AG04450 (cell line): ENCODE measurements around the gene SORCS2. TPM values are rescaled to one million over a fixed set of nuclear protein-coding genes. Genes with fewer than 3 reads are reported as not detected.

Source experiments
- CTCF ChIA-PET: fragments of 300-600, 350-600 bp; formaldehyde crosslinking; extraction: SDS; loops from one replicate; lab custom pipeline; 2022; ENCODE audit warnings: antibody characterized with exemption, inconsistent platforms; lab: Charles Lee
- POLR2A ChIA-PET: fragments of 350-600 bp; formaldehyde crosslinking; extraction: SDS; loops from one replicate; lab custom pipeline; 2021; ENCODE audit warnings: antibody characterized with exemption, inconsistent platforms; lab: Yijun Ruan, JAX
- DNase-seq: peaks from one replicate; pipeline ENCODE4 v3.0.0-alpha.2; 2011; ENCODE audit warnings: low read depth, low spot score
- H3K27ac ChIP-seq: one replicate; pipeline ENCODE4 v1.5.1; 2012; ENCODE audit warnings: low read depth, low read length, control low read depth
- H3K27me3 ChIP-seq: one replicate; pipeline ENCODE4 v1.6.0; 2012; ENCODE audit warnings: low read length; ENCODE audit not compliant: control insufficient read depth, insufficient read depth
- H3K4me3 ChIP-seq: 2 replicates; pipeline ENCODE4 v1.5.1; 2011; ENCODE audit warnings: mild to moderate bottlenecking, low read depth, low read length, control low read depth
- H3K9me3 ChIP-seq: 2 replicates; pipeline ENCODE4 v1.5.1; 2012; ENCODE audit warnings: low read length; ENCODE audit not compliant: control insufficient read depth, insufficient read depth
- CTCF ChIP-seq: IDR thresholded peaks from 2 replicates; pipeline ENCODE4 v1.5.1; 2011; ENCODE audit warnings: low read depth, low read length, control low read depth, inconsistent platforms
- polyA plus RNA-seq: library from polyadenylated mRNA; depleted of rRNA; stranded (reverse); fragments of >200 nt; gene quantifications from 2 replicates; pipeline ENCODE4 v1.2.3, GENCODE V29; 2011

SORCS2 gene
- polyA plus RNA-seq, 1 experiment = 0.29 TPM

GRCh38 chr4:7389101-7389701 lies 196.9 kb downstream of the SORCS2 start:
- no peak for TF ChIP-seq CTCF
- Histone ChIP-seq H3K4me3 (no peak overlapping the region), H3K9me3 (peaks cover 22% of the 10 kb centered on the region), H3K27ac (no peak overlapping the region), H3K27me3 (peaks cover 34% of the 10 kb centered on the region)
- DNase-seq = no peak
- ChIA-PET POLR2A (no interaction called here), CTCF (no interaction called here)

- TF ChIP-seq CTCF = no peak
- no peak for DNase-seq
- ChIA-PET POLR2A (no interaction called here), CTCF (no interaction called here)
- Histone ChIP-seq H3K27me3 (peaks cover 39% of the 10 kb centered on the region), H3K4me3 (no peak overlapping the region), H3K9me3 (peaks cover 20% of the 10 kb centered on the region), H3K27ac (no peak overlapping the region)
Measured at GRCh38 chr4:7389719-7390118, 197.4 kb downstream of the SORCS2 start.

- Histone ChIP-seq H3K9me3 (peaks cover 14% of the 10 kb centered on the region), H3K27me3 (peaks cover 45% of the 10 kb centered on the region), H3K4me3 (no peak overlapping the region), H3K27ac (no peak overlapping the region)
- ChIA-PET POLR2A (no interaction called here), CTCF (no interaction called here)
- DNase-seq = no peak
- TF ChIP-seq CTCF = no peak
Measured at GRCh38 chr4:7390336-7390735, 198.0 kb downstream of the SORCS2 start.

GRCh38 chr4:7390906-7391636 lies 198.7 kb downstream of the SORCS2 start:
- CTCF ChIA-PET = no interaction called here
- no peak for TF ChIP-seq CTCF
- no peak overlapping the region for H3K27ac ChIP-seq
- POLR2A ChIA-PET = no interaction called here
- H3K9me3 ChIP-seq = peaks cover 7% of the 10 kb centered on the region
- peaks cover 51% of the 10 kb centered on the region for H3K27me3 ChIP-seq
- no peak for DNase-seq
- H3K4me3 ChIP-seq = no peak overlapping the region
